SKM-1 treated with dmso at 0.1 percent for 144 hours (cell line): ENCODE results near the gene SEMA7A.
A peak's percentile ranks its signal among the peaks of the same experiment; 100 is the strongest.
"Not testable (repeated sequence)": the region's sequence is repeated elsewhere in the genome, so short reads cannot be mapped to it uniquely, and the experiment has no call there.

Source experiments
- DNase-seq: peaks from one replicate; lab custom pipeline; 2025; ENCODE audit not compliant: unreplicated experiment; lab: John Stamatoyannopoulos, UW

SEMA7A gene

GRCh38 chr15:74400915-74401757 is 32.6 kb downstream of the SEMA7A start:
- DNase-seq: no peak

GRCh38 chr15:74400313-74400860 is 33.4 kb downstream of the SEMA7A start:
- no peak for DNase-seq

GRCh38 chr15:74399511-74400312 is 34.0 kb downstream of the SEMA7A start:
- DNase-seq: no peak

- no peak for DNase-seq
Observed at GRCh38 chr15:74399100-74399499, 34.7 kb downstream of the SEMA7A start.

- no peak for DNase-seq
Observed at GRCh38 chr15:74398183-74398582, 35.6 kb downstream of the SEMA7A start.

GRCh38 chr15:74397239-74398068 is 36.3 kb downstream of the SEMA7A start:
- DNase-seq: no peak

GRCh38 chr15:74396445-74397238 is 37.1 kb downstream of the SEMA7A start:
- peak; percentile 10 for DNase-seq

- DNase-seq: no peak
Observed at GRCh38 chr15:74396146-74396438, 37.7 kb downstream of the SEMA7A start.

GRCh38 chr15:74395319-74396145 is 38.2 kb downstream of the SEMA7A start:
- no peak for DNase-seq

- no peak for DNase-seq
Observed at GRCh38 chr15:74394090-74394846, 39.5 kb downstream of the SEMA7A start.

GRCh38 chr15:74393423-74393822 is 40.3 kb downstream of the SEMA7A start:
- DNase-seq: no peak

GRCh38 chr15:74392902-74393301 is 40.9 kb downstream of the SEMA7A start:
- no peak for DNase-seq

- no peak for DNase-seq
Observed at GRCh38 chr15:74392451-74392830, 41.3 kb downstream of the SEMA7A start.

GRCh38 chr15:74391582-74392450 is 41.9 kb downstream of the SEMA7A start:
- DNase-seq: no peak

GRCh38 chr15:74390647-74391288 is 43.0 kb downstream of the SEMA7A start:
- peak; percentile 75 for DNase-seq

- DNase-seq: not testable (repeated sequence)
Observed at GRCh38 chr15:74390049-74390646, 43.6 kb downstream of the SEMA7A start.
